NCI-H2029 treated with DMSO at 0.1 percent for 48 hours (cell line): Measurements from ENCODE around the gene SGSH.
"Not testable (repeated sequence)": the region's sequence is repeated elsewhere in the genome, so short reads cannot be mapped to it uniquely, and the experiment has no call there.

ENCODE experiments used
- DNase-seq: peaks from one replicate; lab custom pipeline; 2025; lab: John Stamatoyannopoulos, UW

The SGSH gene

GRCh38 chr17:80210348-80211108, 9.6 kb downstream of the SGSH start:
- DNase-seq = no peak

GRCh38 chr17:80209765-80210164, 10.4 kb downstream of the SGSH start:
- DNase-seq = no peak

GRCh38 chr17:80208050-80208449, 12.1 kb downstream of the SGSH start:
- DNase-seq = no peak

- no peak for DNase-seq
These were observed 14.3 kb downstream of the SGSH start for GRCh38 chr17:80205811-80206210.

GRCh38 chr17:80204626-80205468, 15.3 kb downstream of the SGSH start:
- DNase-seq = no peak

GRCh38 chr17:80203471-80203963, 16.6 kb downstream of the SGSH start:
- no peak for DNase-seq

- no peak for DNase-seq
These were observed 17.9 kb downstream of the SGSH start for GRCh38 chr17:80202197-80202596.

- DNase-seq = no peak
These were observed 18.7 kb downstream of the SGSH start for GRCh38 chr17:80201446-80201845.

- not testable (repeated sequence) for DNase-seq
These were observed 20.8 kb downstream of the SGSH start for GRCh38 chr17:80199295-80199694.

- no peak for DNase-seq
These were observed 21.9 kb downstream of the SGSH start for GRCh38 chr17:80198144-80198661.

GRCh38 chr17:80196652-80197051, 23.5 kb downstream of the SGSH start:
- DNase-seq = no peak

- no peak for DNase-seq
These were observed 24.2 kb downstream of the SGSH start for GRCh38 chr17:80195671-80196529.

GRCh38 chr17:80195141-80195540, 25.0 kb downstream of the SGSH start:
- DNase-seq = no peak

GRCh38 chr17:80191865-80192661, 28.1 kb downstream of the SGSH start:
- DNase-seq = no peak

GRCh38 chr17:80191192-80191591, 28.9 kb downstream of the SGSH start:
- DNase-seq = no peak

GRCh38 chr17:80190716-80191115, 29.4 kb downstream of the SGSH start:
- no peak for DNase-seq

GRCh38 chr17:80189611-80190010, 30.5 kb downstream of the SGSH start:
- no peak for DNase-seq

- DNase-seq = no peak
These were observed 32.6 kb downstream of the SGSH start for GRCh38 chr17:80187515-80187941.

GRCh38 chr17:80187090-80187489, 33.0 kb downstream of the SGSH start:
- DNase-seq = no peak

GRCh38 chr17:80185968-80186367, 34.2 kb downstream of the SGSH start:
- DNase-seq = no peak

GRCh38 chr17:80184423-80184714, 35.8 kb downstream of the SGSH start:
- no peak for DNase-seq
